Sigmoid colon (tissue), 4 donors: ENCODE measurements around the gene TUBGCP3.

Experiments used
- CTCF ChIP-seq, 4 experiments: fragments of 450-650 bp in 3 of 4; fragments of 200-600 bp in 1 of 4; IDR thresholded peaks; one replicate each; pipeline ENCODE4 v1.5.1; 2016 to 2019; ENCODE audit warnings: antibody characterized with exemption in 4 of 4, mild to moderate bottlenecking in 3 of 4, moderate library complexity in 2 of 4
- EP300 ChIP-seq, 4 donors: sonication (generic); formaldehyde crosslinking; IDR thresholded peaks; one replicate each; pipeline ENCODE4 v1.6.1; 2017; ENCODE audit warnings: antibody characterized with exemption in 4 of 4
- POLR2A ChIP-seq, 2 donors: fragments of 450-650 bp; IDR thresholded peaks; one replicate each; pipeline ENCODE4 v1.6.1; 2016; ENCODE audit warnings: antibody characterized with exemption in 2 of 2, mild to moderate bottlenecking in 2 of 2, moderate library complexity in 2 of 2

DNA sequence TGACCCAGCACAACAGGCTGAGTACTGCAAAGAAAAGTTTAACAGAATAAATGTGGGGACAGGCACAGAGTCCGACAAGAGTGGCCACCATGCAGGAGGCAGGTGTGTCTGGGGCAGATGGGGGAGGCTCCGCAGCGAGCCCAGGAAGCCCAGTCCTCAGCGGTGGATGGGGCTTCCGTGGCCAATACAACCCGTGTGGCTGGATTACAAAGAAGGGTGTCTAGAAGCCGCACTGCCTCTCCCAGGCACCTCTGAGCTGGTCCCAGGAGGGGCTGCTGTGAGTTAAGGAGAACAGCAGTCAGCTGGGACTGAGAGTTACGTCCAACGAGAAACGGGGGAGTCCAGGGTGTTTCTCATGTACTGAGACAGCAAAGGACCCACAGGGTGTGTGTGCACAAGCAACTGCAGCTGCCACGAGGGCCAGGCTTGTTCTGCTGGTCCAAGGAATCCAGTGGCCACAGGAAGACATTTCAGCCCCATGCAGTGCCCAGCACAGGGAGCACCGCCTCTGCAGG is 141.5 kb downstream of the TUBGCP3 start:
- TF ChIP-seq POLR2A (IDR thresholded peaks at IDR 0.05) (no peak), CTCF (IDR thresholded peaks at IDR 0.05) (no peak), EP300 (IDR thresholded peaks at IDR 0.05) (no peak)
